Measurements from ENCODE around the gene EIF3I.

DNA sequence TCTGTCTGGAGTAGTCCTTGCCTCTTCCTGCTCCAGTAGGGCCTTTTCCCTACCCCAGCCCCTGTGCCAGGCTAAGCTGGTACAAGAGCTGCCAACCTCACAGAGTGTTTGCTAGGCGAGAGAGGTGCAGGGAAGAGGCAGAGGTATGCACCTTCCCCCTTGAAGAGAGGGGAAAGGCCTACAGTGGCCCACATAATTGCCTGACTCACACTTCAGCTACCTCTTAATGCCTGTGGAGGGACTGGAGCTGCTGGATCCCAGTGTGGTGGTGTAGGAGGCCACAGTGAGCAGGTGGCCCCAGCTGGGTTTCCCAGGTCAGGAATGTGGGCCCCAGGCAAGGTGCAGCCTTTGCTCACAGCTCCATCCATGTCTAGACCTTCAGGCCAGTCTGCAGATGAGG, 25.1 kb upstream of the EIF3I start:
- TF ChIP-seq FOXM1 (IDR thresholded peaks at IDR 0.05; ENCODE audit: borderline replicate concordance) (no peak), PKNOX1 (IDR thresholded peaks at IDR 0.05) (no peak), ELF4 (IDR thresholded peaks at IDR 0.05) (no peak), FOXA1 (IDR thresholded peaks at IDR 0.05) (no peak), ZNF384 (IDR thresholded peaks at IDR 0.05) (no peak), BHLHE40 (IDR thresholded peaks at IDR 0.05; ENCODE audit: borderline replicate concordance) (no peak), SP1 (IDR thresholded peaks at IDR 0.05) (no peak), ARNT (IDR thresholded peaks at IDR 0.05) (no peak), SUZ12 (IDR thresholded peaks at IDR 0.05) (no peak), HDGF (IDR thresholded peaks at IDR 0.05; ENCODE audit: borderline replicate concordance) (no peak), TARDBP (IDR thresholded peaks at IDR 0.05) (no peak), FOXK2 (IDR thresholded peaks at IDR 0.05) (no peak)
